ENCODE results near the gene TMEM80. TPM values are rescaled to one million over a fixed set of nuclear protein-coding genes. Genes with fewer than 3 reads are reported as not detected.

TMEM80 gene
- total and polyA plus RNA-seq, 2 of the 8 experiments (the other 6 are each of a cell fraction or from before 2014, with no cell fraction given) = 8.0 to 16.3 TPM

DNA sequence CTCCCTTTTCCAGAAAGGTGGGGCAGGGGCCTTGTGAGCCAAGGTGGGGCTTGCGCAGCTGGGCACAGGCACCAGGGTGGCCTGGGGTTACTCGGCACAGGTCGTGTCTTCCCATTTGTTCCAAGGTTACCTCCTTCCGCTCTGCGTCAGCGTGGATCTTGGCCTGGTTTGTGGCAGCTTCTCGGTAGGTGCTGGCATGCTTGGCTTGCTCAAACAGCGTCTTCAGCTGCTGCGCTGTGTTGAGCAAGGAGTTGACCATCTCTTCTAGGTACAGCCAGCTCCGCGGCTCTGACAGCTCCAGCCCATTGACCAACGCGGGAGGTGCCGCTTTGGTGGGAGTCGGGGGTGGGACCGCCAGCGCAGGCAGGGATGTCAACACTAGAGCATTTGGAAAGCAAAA, 21.2 kb upstream of the TMEM80 start (continued):
- TF ChIP-seq, protein P1, sequence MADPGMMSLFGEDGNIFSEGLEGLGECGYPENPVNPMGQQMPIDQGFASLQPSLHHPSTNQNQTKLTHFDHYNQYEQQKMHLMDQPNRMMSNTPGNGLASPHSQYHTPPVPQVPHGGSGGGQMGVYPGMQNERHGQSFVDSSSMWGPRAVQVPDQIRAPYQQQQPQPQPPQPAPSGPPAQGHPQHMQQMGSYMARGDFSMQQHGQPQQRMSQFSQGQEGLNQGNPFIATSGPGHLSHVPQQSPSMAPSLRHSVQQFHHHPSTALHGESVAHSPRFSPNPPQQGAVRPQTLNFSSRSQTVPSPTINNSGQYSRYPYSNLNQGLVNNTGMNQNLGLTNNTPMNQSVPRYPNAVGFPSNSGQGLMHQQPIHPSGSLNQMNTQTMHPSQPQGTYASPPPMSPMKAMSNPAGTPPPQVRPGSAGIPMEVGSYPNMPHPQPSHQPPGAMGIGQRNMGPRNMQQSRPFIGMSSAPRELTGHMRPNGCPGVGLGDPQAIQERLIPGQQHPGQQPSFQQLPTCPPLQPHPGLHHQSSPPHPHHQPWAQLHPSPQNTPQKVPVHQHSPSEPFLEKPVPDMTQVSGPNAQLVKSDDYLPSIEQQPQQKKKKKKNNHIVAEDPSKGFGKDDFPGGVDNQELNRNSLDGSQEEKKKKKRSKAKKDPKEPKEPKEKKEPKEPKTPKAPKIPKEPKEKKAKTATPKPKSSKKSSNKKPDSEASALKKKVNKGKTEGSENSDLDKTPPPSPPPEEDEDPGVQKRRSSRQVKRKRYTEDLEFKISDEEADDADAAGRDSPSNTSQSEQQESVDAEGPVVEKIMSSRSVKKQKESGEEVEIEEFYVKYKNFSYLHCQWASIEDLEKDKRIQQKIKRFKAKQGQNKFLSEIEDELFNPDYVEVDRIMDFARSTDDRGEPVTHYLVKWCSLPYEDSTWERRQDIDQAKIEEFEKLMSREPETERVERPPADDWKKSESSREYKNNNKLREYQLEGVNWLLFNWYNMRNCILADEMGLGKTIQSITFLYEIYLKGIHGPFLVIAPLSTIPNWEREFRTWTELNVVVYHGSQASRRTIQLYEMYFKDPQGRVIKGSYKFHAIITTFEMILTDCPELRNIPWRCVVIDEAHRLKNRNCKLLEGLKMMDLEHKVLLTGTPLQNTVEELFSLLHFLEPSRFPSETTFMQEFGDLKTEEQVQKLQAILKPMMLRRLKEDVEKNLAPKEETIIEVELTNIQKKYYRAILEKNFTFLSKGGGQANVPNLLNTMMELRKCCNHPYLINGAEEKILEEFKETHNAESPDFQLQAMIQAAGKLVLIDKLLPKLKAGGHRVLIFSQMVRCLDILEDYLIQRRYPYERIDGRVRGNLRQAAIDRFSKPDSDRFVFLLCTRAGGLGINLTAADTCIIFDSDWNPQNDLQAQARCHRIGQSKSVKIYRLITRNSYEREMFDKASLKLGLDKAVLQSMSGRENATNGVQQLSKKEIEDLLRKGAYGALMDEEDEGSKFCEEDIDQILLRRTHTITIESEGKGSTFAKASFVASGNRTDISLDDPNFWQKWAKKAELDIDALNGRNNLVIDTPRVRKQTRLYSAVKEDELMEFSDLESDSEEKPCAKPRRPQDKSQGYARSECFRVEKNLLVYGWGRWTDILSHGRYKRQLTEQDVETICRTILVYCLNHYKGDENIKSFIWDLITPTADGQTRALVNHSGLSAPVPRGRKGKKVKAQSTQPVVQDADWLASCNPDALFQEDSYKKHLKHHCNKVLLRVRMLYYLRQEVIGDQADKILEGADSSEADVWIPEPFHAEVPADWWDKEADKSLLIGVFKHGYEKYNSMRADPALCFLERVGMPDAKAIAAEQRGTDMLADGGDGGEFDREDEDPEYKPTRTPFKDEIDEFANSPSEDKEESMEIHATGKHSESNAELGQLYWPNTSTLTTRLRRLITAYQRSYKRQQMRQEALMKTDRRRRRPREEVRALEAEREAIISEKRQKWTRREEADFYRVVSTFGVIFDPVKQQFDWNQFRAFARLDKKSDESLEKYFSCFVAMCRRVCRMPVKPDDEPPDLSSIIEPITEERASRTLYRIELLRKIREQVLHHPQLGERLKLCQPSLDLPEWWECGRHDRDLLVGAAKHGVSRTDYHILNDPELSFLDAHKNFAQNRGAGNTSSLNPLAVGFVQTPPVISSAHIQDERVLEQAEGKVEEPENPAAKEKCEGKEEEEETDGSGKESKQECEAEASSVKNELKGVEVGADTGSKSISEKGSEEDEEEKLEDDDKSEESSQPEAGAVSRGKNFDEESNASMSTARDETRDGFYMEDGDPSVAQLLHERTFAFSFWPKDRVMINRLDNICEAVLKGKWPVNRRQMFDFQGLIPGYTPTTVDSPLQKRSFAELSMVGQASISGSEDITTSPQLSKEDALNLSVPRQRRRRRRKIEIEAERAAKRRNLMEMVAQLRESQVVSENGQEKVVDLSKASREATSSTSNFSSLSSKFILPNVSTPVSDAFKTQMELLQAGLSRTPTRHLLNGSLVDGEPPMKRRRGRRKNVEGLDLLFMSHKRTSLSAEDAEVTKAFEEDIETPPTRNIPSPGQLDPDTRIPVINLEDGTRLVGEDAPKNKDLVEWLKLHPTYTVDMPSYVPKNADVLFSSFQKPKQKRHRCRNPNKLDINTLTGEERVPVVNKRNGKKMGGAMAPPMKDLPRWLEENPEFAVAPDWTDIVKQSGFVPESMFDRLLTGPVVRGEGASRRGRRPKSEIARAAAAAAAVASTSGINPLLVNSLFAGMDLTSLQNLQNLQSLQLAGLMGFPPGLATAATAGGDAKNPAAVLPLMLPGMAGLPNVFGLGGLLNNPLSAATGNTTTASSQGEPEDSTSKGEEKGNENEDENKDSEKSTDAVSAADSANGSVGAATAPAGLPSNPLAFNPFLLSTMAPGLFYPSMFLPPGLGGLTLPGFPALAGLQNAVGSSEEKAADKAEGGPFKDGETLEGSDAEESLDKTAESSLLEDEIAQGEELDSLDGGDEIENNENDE (IDR thresholded peaks at IDR 0.05; ENCODE audit: insufficient replicate concordance, low read length) = no peak
- TF ChIP-seq BRCA1 (IDR thresholded peaks at IDR 0.05; ENCODE audit: low read depth, low read length) (no peak), TAF7 (optimal IDR thresholded peaks at IDR 0.05; ENCODE audit: borderline replicate concordance, low read depth, low read length) (no peak), BCL11A (IDR thresholded peaks at IDR 0.05; ENCODE audit: low read depth in 2 of 2, low read length in 2 of 2) (no peak), ZNF274 (IDR thresholded peaks at IDR 0.05; ENCODE audit: borderline replicate concordance, extremely low read depth, low read length) (no peak), SIN3A (conservative IDR thresholded peaks at IDR 0.05 in 1 of 2, IDR thresholded peaks at IDR 0.05 in 1 of 2; ENCODE audit: low read depth in 1 of 2, low read length in 2 of 2) (no peak), NRF1 (IDR thresholded peaks at IDR 0.05; ENCODE audit: low read depth, low read length) (no peak), POLR2A (IDR thresholded peaks at IDR 0.05; ENCODE audit: control extremely low read depth in 1 of 2, low read depth in 2 of 2, low read length in 2 of 2) (no peak), CBX5 (IDR thresholded peaks at IDR 0.05; ENCODE audit: low read depth, low read length) (no peak), PHF8 (conservative IDR thresholded peaks at IDR 0.05; ENCODE audit: low read depth, low read length) (no peak), SRF (IDR thresholded peaks at IDR 0.05; ENCODE audit: low read depth, low read length) (no peak), YY1 (IDR thresholded peaks at IDR 0.05; ENCODE audit: low read depth, low read length) (no peak)
